Small intestine (tissue), 7 donors: Measurements from ENCODE around the gene MAST1. TPM values are rescaled to one million over a fixed set of nuclear protein-coding genes. Genes with fewer than 3 reads are reported as not detected.

Experiments
- DNase-seq, 2 donors: peaks; one replicate each; pipeline versions ENCODE4 v3.0.0 to v3.0.0-alpha.2; 2013
- FAIRE-seq: peaks from 2 replicates; lab custom pipeline; 2012; peaks lifted over from hg19 to GRCh38; lab: Jason Lieb, UNC
- H3K27ac ChIP-seq, 3 donors: one replicate each; pipeline ENCODE4 v1.5.1; 2013; ENCODE audit warnings: low read length in 2 of 3, mild to moderate bottlenecking in 2 of 3, control low read depth in 1 of 3, inconsistent platforms in 1 of 3, low read depth in 1 of 3, moderate library complexity in 1 of 3
- H3K27me3 ChIP-seq, 3 donors: one replicate each; pipeline ENCODE4 v1.6.1; 2013; ENCODE audit warnings: low read length in 3 of 3, inconsistent platforms in 1 of 3; ENCODE audit not compliant: control insufficient read depth in 3 of 3, insufficient read depth in 3 of 3
- H3K36me3 ChIP-seq, 3 donors: one replicate each; pipeline ENCODE4 v1.6.1; 2013; ENCODE audit warnings: low read length in 3 of 3, inconsistent platforms in 1 of 3, low read depth in 1 of 3, mild to moderate bottlenecking in 1 of 3, moderate library complexity in 1 of 3; ENCODE audit not compliant: control insufficient read depth in 3 of 3, insufficient read depth in 2 of 3
- H3K4me1 ChIP-seq, 3 donors: one replicate each; pipeline ENCODE4 v1.6.1; 2013; ENCODE audit warnings: low read length in 2 of 3, inconsistent platforms in 1 of 3, low read depth in 1 of 3, mild to moderate bottlenecking in 1 of 3, moderate library complexity in 1 of 3; ENCODE audit not compliant: control insufficient read depth in 3 of 3, insufficient read depth in 2 of 3
- H3K4me3 ChIP-seq, 3 donors: one replicate each; pipeline ENCODE4 v1.5.1; 2013; ENCODE audit warnings: low read length in 3 of 3, control low read depth in 1 of 3, inconsistent platforms in 1 of 3, low read depth in 1 of 3, mild to moderate bottlenecking in 1 of 3, moderate library complexity in 1 of 3
- H3K9me3 ChIP-seq, 2 donors: one replicate each; pipeline ENCODE4 v1.6.1; 2013; ENCODE audit warnings: low read depth in 1 of 2, low read length in 1 of 2; ENCODE audit not compliant: control insufficient read depth in 2 of 2, insufficient read depth in 1 of 2
- WGBS, 3 donors: extraction: QIAGEN DNeasy Blood & Tissue Kit; methylation state at CpG; one replicate each; pipeline ENCODE4 v1.1.7; 2013; 5-methylcytosine and 5-hydroxymethylcytosine counted together
- polyA plus RNA-seq, 4 donors: library from polyadenylated mRNA; stranded (reverse) in 3 of 4; unstranded in 1 of 4; fragments of 200-250 nt in 3 of 4; fragments of 120-200 nt in 1 of 4; gene quantifications; one replicate each; pipeline versions ENCODE4 v1.2.1 to v1.2.3, GENCODE V29; 2013
- donor health status: healthy with polysubstance abuse.
- donor health status: control.
- donor health status: control.
- donor health status: Bipolar disorder and iron deficiency.
- donor health status: healthy.

The MAST1 gene
- polyA plus RNA-seq, 4 donors, result 0.54 to 3.3 (median 0.95) TPM

GRCh38 chr19:12922959-12923358, 84.6 kb downstream of the MAST1 start:
- Histone ChIP-seq H3K27ac (no peak overlapping the region), H3K27me3 (no peaks in the 10 kb centered on the region), H3K36me3 (peaks cover 21 to 59% (median 31%) of the 10 kb centered on the region in 3 donors), H3K9me3 (no peaks in the 10 kb centered on the region), H3K4me3 (no peak overlapping the region), H3K4me1 (no peaks in the 10 kb centered on the region)
- 96 to 99% (median 98%) methylated on average over 4 of the region's 4 CpGs for WGBS, 3 donors
- DNase-seq (no peak), FAIRE-seq (no peak)

Other genes with a start within 250 kb of the MAST1 start
- 1 to 10 TPM in 2 of 4 donors, under 1 TPM in 1, not detected in 1; 0.45 to 3.0 (median 1.0) TPM for gene ZNF490, start 227.7 kb upstream of the MAST1 start, polyA plus RNA-seq
- gene ZNF791, start 227.6 kb upstream of the MAST1 start, polyA plus RNA-seq, result 10 to 100 TPM in 1 of 4 donors, 1 to 10 TPM in 3; 4.7 to 17.7 (median 5.8) TPM
- 10 to 100 TPM; 42.7 to 64.8 (median 51.0) TPM for gene MAN2B1, start 171.8 kb upstream of the MAST1 start, polyA plus RNA-seq
- 10 to 100 TPM; 10.9 to 23.8 (median 19.9) TPM for gene WDR83, start 171.7 kb upstream of the MAST1 start, polyA plus RNA-seq
- 10 to 100 TPM; 61.5 to 96.9 (median 66.8) TPM for gene DHPS, start 156.6 kb upstream of the MAST1 start, polyA plus RNA-seq
- not detected for gene GNG14, start 150.5 kb upstream of the MAST1 start, polyA plus RNA-seq
- 10 to 100 TPM in 1 of 4 donors, 1 to 10 TPM in 3; 4.5 to 11.8 (median 7.2) TPM for gene FBXW9, start 141.9 kb upstream of the MAST1 start, polyA plus RNA-seq
- 10 to 100 TPM in 3 of 4 donors, 1 to 10 TPM in 1; 9.8 to 41.3 (median 19.7) TPM for gene TNPO2, start 114.6 kb upstream of the MAST1 start, polyA plus RNA-seq
- 100 to 1,000 TPM; 210 to 376 (median 282) TPM for gene TRIR, start 103.8 kb upstream of the MAST1 start, polyA plus RNA-seq
- gene GET3, start 101.0 kb upstream of the MAST1 start, polyA plus RNA-seq, result 10 to 100 TPM; 62.1 to 85.4 (median 69.8) TPM
- 1 to 10 TPM in 1 of 4 donors, under 1 TPM in 2, not detected in 1; 0.10 to 3.4 (median 0.16) TPM for gene BEST2, start 86.7 kb upstream of the MAST1 start, polyA plus RNA-seq
- gene HOOK2, start 63.0 kb upstream of the MAST1 start, polyA plus RNA-seq, result 100 to 1,000 TPM in 3 of 4 donors, 10 to 100 TPM in 1; 61.8 to 206 (median 167) TPM
- gene JUNB, start 47.0 kb upstream of the MAST1 start, polyA plus RNA-seq, result 100 to 1,000 TPM in 2 of 4 donors, 10 to 100 TPM in 2; 44.7 to 234 (median 135) TPM
- 100 to 1,000 TPM; 285 to 523 (median 416) TPM for gene PRDX2, start 36.7 kb upstream of the MAST1 start, polyA plus RNA-seq
- gene THSD8, start 36.4 kb upstream of the MAST1 start, polyA plus RNA-seq, result 1 to 10 TPM in 3 of 4 donors, not detected in 1; 2.9 to 4.0 (median 3.1) TPM
- gene RNASEH2A, start 31.9 kb upstream of the MAST1 start, polyA plus RNA-seq, result 10 to 100 TPM in 2 of 4 donors, 1 to 10 TPM in 2; 3.1 to 22.3 (median 12.8) TPM
- 1 to 10 TPM in 1 of 4 donors, under 1 TPM in 2, not detected in 1; 0.64 to 1.7 (median 0.67) TPM for gene RTBDN, start 3.9 kb upstream of the MAST1 start, polyA plus RNA-seq
- 10 to 100 TPM in 2 of 4 donors, 1 to 10 TPM in 2; 6.5 to 43.1 (median 9.3) TPM for gene DNASE2, start 42.9 kb downstream of the MAST1 start, polyA plus RNA-seq
- gene KLF1, start 48.7 kb downstream of the MAST1 start, polyA plus RNA-seq, result under 1 TPM in 2 of 4 donors, not detected in 2; 0.09 to 0.13 TPM
- gene GCDH, start 52.6 kb downstream of the MAST1 start, polyA plus RNA-seq, result 10 to 100 TPM; 24.8 to 38.9 (median 28.3) TPM
- gene SYCE2, start 80.8 kb downstream of the MAST1 start, polyA plus RNA-seq, result 1 to 10 TPM in 1 of 4 donors, under 1 TPM in 1, not detected in 2; 0.18 to 1.2 TPM
- 10 to 100 TPM; 32.4 to 74.4 (median 48.9) TPM for gene FARSA, start 95.2 kb downstream of the MAST1 start, polyA plus RNA-seq
- gene CALR, start 100.1 kb downstream of the MAST1 start, polyA plus RNA-seq, result 100 to 1,000 TPM; 117 to 803 (median 435) TPM
- 100 to 1,000 TPM in 1 of 4 donors, 10 to 100 TPM in 3; 93.0 to 114 (median 98.4) TPM for gene RAD23A, start 107.3 kb downstream of the MAST1 start, polyA plus RNA-seq
- gene GADD45GIP1, start 118.7 kb downstream of the MAST1 start, polyA plus RNA-seq, result 10 to 100 TPM; 27.0 to 42.2 (median 36.1) TPM
- under 1 TPM in 2 of 4 donors, not detected in 2; 0.12 to 0.16 TPM for gene DAND5, start 131.1 kb downstream of the MAST1 start, polyA plus RNA-seq
- gene NFIX, start 157.0 kb downstream of the MAST1 start, polyA plus RNA-seq, result 10 to 100 TPM in 2 of 4 donors, 1 to 10 TPM in 2; 2.9 to 31.4 (median 10.0) TPM